Endothelial cell of umbilical vein (primary cell): ENCODE measurements around the gene NAA40. TPM values are rescaled to one million over a fixed set of nuclear protein-coding genes. Genes with fewer than 3 reads are reported as not detected.

Source experiments
- BruUV-seq: library from RNA; stranded (reverse); fragments of 400-500 nt; replicated peaks from 2 replicates; lab custom pipeline; 2021; lab: Mats Ljungman, UMichigan
- CTCF ChIA-PET: fragments of 300-600, 350-600 bp; sonication (Branson Sonifier 250); formaldehyde crosslinking; loops from one replicate; lab custom pipeline; 2021; ENCODE audit warnings: antibody characterized with exemption, inconsistent platforms; lab: Charles Lee
- POLR2A ChIA-PET: fragments of 300-600, 350-600 bp; sonication (Branson Sonifier 250); formaldehyde crosslinking; loops from one replicate; lab custom pipeline; 2021; ENCODE audit warnings: antibody characterized with exemption, inconsistent platforms; lab: Charles Lee
- DNase-seq: peaks from one replicate; pipeline ENCODE4 v3.0.0-alpha.2; 2011; ENCODE audit warnings: low read depth, low spot score
- FAIRE-seq: peaks from 2 replicates; lab custom pipeline; 2011; peaks lifted over from hg19 to GRCh38; lab: Jason Lieb, UNC
- H2AFZ ChIP-seq: 2 replicates; pipeline ENCODE4 v1.6.0; 2012; ENCODE audit warnings: low read depth, low read length, control low read depth, inconsistent platforms
- H3K27ac ChIP-seq: 2 replicates; pipeline ENCODE4 v1.5.1; 2011; ENCODE audit warnings: low read depth, mild to moderate bottlenecking, control low read depth, low read length, moderate library complexity; ENCODE audit not compliant: insufficient read depth
- H3K27me3 ChIP-seq, 2 experiments: 2 replicates each; pipeline versions ENCODE4 v1.6.0 to v1.6.1; 2011; ENCODE audit warnings: low read length in 2 of 2, mixed read lengths in 1 of 2; ENCODE audit not compliant: control insufficient read depth in 2 of 2, insufficient read depth in 2 of 2
- H3K36me3 ChIP-seq, 2 experiments: 2 replicates in 1 of 2; 3 replicates in 1 of 2; pipeline ENCODE4 v1.5.1; 2011; ENCODE audit warnings: low read length in 2 of 2, mild to moderate bottlenecking in 1 of 2, moderate library complexity in 1 of 2; ENCODE audit not compliant: control insufficient read depth in 2 of 2, insufficient read depth in 2 of 2; ENCODE audit errors: extremely low read depth in 1 of 2
- H3K4me1 ChIP-seq: 3 replicates; pipeline ENCODE4 v1.5.1; 2011; ENCODE audit warnings: mild to moderate bottlenecking, low read length; ENCODE audit not compliant: control insufficient read depth, insufficient read depth; ENCODE audit errors: extremely low read depth
- H3K4me2 ChIP-seq: 2 replicates; pipeline ENCODE4 v1.6.1; 2011; ENCODE audit warnings: low read length, control low read depth, mixed read lengths; ENCODE audit not compliant: insufficient read depth
- H3K4me3 ChIP-seq, 3 experiments: fragments of 200-600 bp in 1 of 3; sonication (generic), shearing (Covaris generic) in 1 of 3; replicated peaks in 1 of 3; 2 replicates each; pipeline ENCODE4 v1.5.1; 2011 to 2016; ENCODE audit warnings: control low read depth in 3 of 3, low read length in 3 of 3, mild to moderate bottlenecking in 2 of 3, inconsistent platforms in 1 of 3, low read depth in 1 of 3, moderate library complexity in 1 of 3; ENCODE audit not compliant: insufficient read depth in 1 of 3
- H3K79me2 ChIP-seq: 2 replicates; pipeline ENCODE4 v1.6.0; 2012; ENCODE audit warnings: low read length, inconsistent platforms; ENCODE audit not compliant: control insufficient read depth, insufficient read depth
- H3K9ac ChIP-seq: replicated peaks from 2 replicates; pipeline ENCODE3; 2011; ENCODE audit warnings: low read length, control low read depth; ENCODE audit not compliant: insufficient read depth; ENCODE audit errors: extremely low read depth
- H3K9me1 ChIP-seq: replicated peaks from 3 replicates; pipeline ENCODE4 v1.6.0; 2011; ENCODE audit warnings: mild to moderate bottlenecking, low read length; ENCODE audit not compliant: control insufficient read depth, insufficient read depth; ENCODE audit errors: extremely low read depth
- H3K9me3 ChIP-seq: replicated peaks from 2 replicates; pipeline ENCODE4 v1.5.1; 2012; ENCODE audit warnings: low read length, inconsistent platforms; ENCODE audit not compliant: control insufficient read depth, insufficient read depth
- H4K20me1 ChIP-seq: replicated peaks from 2 replicates; pipeline ENCODE3; 2011; ENCODE audit warnings: mild to moderate bottlenecking, low read length; ENCODE audit not compliant: control insufficient read depth, insufficient read depth; ENCODE audit errors: extremely low read depth
- CTCF ChIP-seq, 2 donors: IDR thresholded peaks; 1 replicate in 1 of 2; 2 replicates in 1 of 2; pipeline ENCODE4 v1.5.1; 2011; ENCODE audit warnings: low read length in 2 of 2, mild to moderate bottlenecking in 2 of 2, moderate library complexity in 2 of 2, control low read depth in 1 of 2, inconsistent platforms in 1 of 2, low read depth in 1 of 2; ENCODE audit not compliant: insufficient read depth in 1 of 2; ENCODE audit errors: extremely low read depth in 1 of 2
- EZH2 ChIP-seq: IDR thresholded peaks from 2 replicates; pipeline ENCODE4 v1.6.1; 2012; ENCODE audit warnings: borderline replicate concordance, low read depth, mild to moderate bottlenecking, moderate library complexity, low read length, inconsistent platforms; ENCODE audit not compliant: severe bottlenecking
- FOS ChIP-seq: IDR thresholded peaks from 2 replicates; pipeline ENCODE4 v1.6.1; 2011; ENCODE audit warnings: mild to moderate bottlenecking, low read length, moderate library complexity, borderline replicate concordance; ENCODE audit not compliant: insufficient read depth
- GATA2 ChIP-seq: IDR thresholded peaks from 2 replicates; pipeline ENCODE4 v1.7.0; 2011; ENCODE audit warnings: low read depth, mild to moderate bottlenecking, moderate library complexity, mixed read lengths, low read length; ENCODE audit not compliant: insufficient read length, insufficient read depth
- JUN ChIP-seq: IDR thresholded peaks from 2 replicates; pipeline ENCODE4 v1.6.1; 2011; ENCODE audit warnings: borderline replicate concordance, low read depth; ENCODE audit not compliant: insufficient read length, insufficient read depth
- MAX ChIP-seq: IDR thresholded peaks from 2 replicates; pipeline ENCODE4 v1.6.1; 2011; ENCODE audit not compliant: insufficient read depth, insufficient read length
- MYC ChIP-seq: IDR thresholded peaks from one replicate; pipeline ENCODE4 v1.6.1; 2011; ENCODE audit warnings: mild to moderate bottlenecking, low read depth, low read length
- POLR2A ChIP-seq: IDR thresholded peaks from 2 replicates; pipeline ENCODE4 v1.6.1; 2012; ENCODE audit warnings: low read depth, mild to moderate bottlenecking, control low read depth, low read length
- POLR2AphosphoS5 ChIP-seq: IDR thresholded peaks from 2 replicates; pipeline ENCODE4 v1.6.1; 2012; ENCODE audit warnings: low read depth, mild to moderate bottlenecking, control low read depth, low read length, moderate library complexity; ENCODE audit not compliant: insufficient read depth
- dilution Hi-C: fragments of 300-500 bp; cut with MboI; formaldehyde crosslinking; loops from one replicate; pipeline ENCODE4 v1.15.0; 2019; ENCODE audit warnings: low sequenced_read_pairs; ENCODE audit not compliant: extremely low pct_ligation_motif_present
- intact Hi-C: fragments of 100-400 bp; cut with micrococcal nuclease; formaldehyde crosslinking; loops from one replicate; pipeline ENCODE4 v1.10.0; 2022
- polyA plus RNA-seq, 4 experiments: library from polyadenylated mRNA; depleted of rRNA in 3 of 4; stranded (reverse) in 3 of 4; unstranded in 1 of 4; fragments of >200 nt; gene quantifications; 2 replicates each; pipeline versions ENCODE4 v1.2.1 to v1.2.3, GENCODE V29; 2011 to 2012; ENCODE audit warnings: missing spikeins in 1 of 4
- total RNA-seq: library from RNA; stranded (reverse); gene quantifications from 2 replicates; pipeline ENCODE4 v1.2.3, GENCODE V29; 2021

The NAA40 gene
- total and polyA plus RNA-seq, 2 donors (not counting 3 experiments of a cell fraction or from before 2014, with no cell fraction given) = 28.5 to 32.3 TPM

DNA sequence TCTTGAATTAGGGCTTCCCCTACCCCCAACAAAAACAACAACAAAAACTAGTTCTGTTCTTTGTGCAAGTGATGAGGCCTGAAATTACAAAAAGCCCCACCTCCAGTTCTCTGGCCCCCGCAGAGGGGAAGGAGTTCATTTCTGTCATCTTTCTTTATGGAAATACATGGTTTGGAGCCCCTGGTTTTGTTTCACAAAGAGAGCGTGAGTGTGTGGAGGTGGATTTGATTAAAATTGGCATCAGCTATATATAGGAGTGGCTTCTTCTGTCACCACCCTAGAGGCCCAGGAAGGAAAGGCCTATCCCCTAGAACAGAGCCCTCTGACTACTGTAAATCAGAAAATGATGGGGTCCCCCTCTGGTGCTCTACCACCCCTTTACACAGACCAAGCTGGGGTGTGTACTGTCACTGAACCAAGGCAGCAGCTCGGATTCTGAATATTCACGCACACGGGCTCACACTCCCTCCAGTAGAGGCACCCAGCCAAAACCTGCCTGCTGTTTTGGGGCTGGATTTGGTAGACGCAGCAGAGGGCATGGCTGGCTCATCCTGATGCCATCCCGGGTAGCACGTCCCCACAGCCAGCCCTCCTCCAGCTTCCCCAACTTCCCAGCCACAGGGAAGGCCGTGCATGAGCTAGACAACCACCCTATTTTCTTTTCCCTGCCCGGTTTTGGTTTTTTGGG, 41.2 kb upstream of the NAA40 start:
- intact Hi-C loops (no loop called here), dilution Hi-C loops (no loop called here)
- Histone ChIP-seq H3K4me1 (no peaks in the 10 kb centered on the region), H2AFZ (no peak overlapping the region), H3K9me3 (no peaks in the 10 kb centered on the region), H3K36me3 (peaks cover 23 to 52% of the 10 kb centered on the region in 2 experiments), H3K4me2 (no peak overlapping the region), H4K20me1 (no peaks in the 10 kb centered on the region), H3K79me2 (peaks cover 11% of the 10 kb centered on the region), H3K9me1 (no peaks in the 10 kb centered on the region), H3K9ac (no peak overlapping the region), H3K4me3 (no peak overlapping the region), H3K27ac (no peak overlapping the region), H3K27me3 (no peaks in the 10 kb centered on the region)
- ChIA-PET POLR2A (no interaction called here), CTCF (interaction anchor here (1.0 to 1.5 kb wide), 4 partner anchors 9 to 49 kb away, joined by 3 to 5 read pairs (median 4); partner anchors contain the start of gene RCOR2)
- no TSS peak for BruUV-seq
- no peak for DNase-seq
- FAIRE-seq = no peak
- TF ChIP-seq POLR2A (no peak), MYC (no peak), JUN (no peak), GATA2 (no peak), FOS (no peak), CTCF (IDR thresholded peaks at IDR 0.05; ENCODE audit: extremely low read depth in 1 of 2, insufficient read depth in 1 of 2, low read depth in 1 of 2, low read length in 2 of 2) (no peak), EZH2 (no peak), MAX (no peak), POLR2AphosphoS5 (no peak)
